Measurements from ENCODE around the gene FSTL5. TPM values are rescaled to one million over a fixed set of nuclear protein-coding genes. Genes with fewer than 3 reads are reported as not detected.

Gene FSTL5
- total RNA-seq, 4 donors from 2014 or later, result 4.8 to 13.5 (median 7.1) TPM

GRCh38 chr4:161827013-161827412, 336.8 kb downstream of the FSTL5 start:
- TF ChIP-seq CTCF (IDR thresholded peaks at IDR 0.05), result no peak
- no peak for TF ChIP-seq EP300 (IDR thresholded peaks at IDR 0.05)
- TF ChIP-seq POLR2A (IDR thresholded peaks at IDR 0.05), result no peak
- WGBS, 2 donors, result 84 to 93% methylated on average over 3 of the region's 3 CpGs
- Histone ChIP-seq H3K9me3 (peaks cover 0 to 27% (median 0%) of the 10 kb centered on the region in 4 donors), H3K4me1 (no peaks in the 10 kb centered on the region), H3K27ac (no peak overlapping the region), H3K4me3 (no peak overlapping the region), H3K36me3 (peaks cover 0 to 16% (median 0%) of the 10 kb centered on the region in 3 donors), H3K27me3 (no peaks in the 10 kb centered on the region)
- no peak for DNase-seq (ENCODE audit: low spot score in 2 of 2)

- Histone ChIP-seq H3K27me3 (no peaks in the 10 kb centered on the region), H3K4me1 (no peaks in the 10 kb centered on the region), H3K9me3 (peaks cover 0 to 29% (median 0%) of the 10 kb centered on the region in 4 donors), H3K36me3 (peaks cover 0 to 16% (median 0%) of the 10 kb centered on the region in 3 donors), H3K4me3 (no peak overlapping the region), H3K27ac (no peak overlapping the region)
- TF ChIP-seq CTCF (IDR thresholded peaks at IDR 0.05) (no peak), POLR2A (IDR thresholded peaks at IDR 0.05) (no peak), EP300 (IDR thresholded peaks at IDR 0.05) (no peak)
- no peak for DNase-seq (ENCODE audit: low spot score in 2 of 2)
- WGBS, 2 donors, result 86 to 100% methylated on average over 1 of the region's 1 CpG
Observed at GRCh38 chr4:161823450-161823849, 340.4 kb downstream of the FSTL5 start.

- WGBS, 2 donors, result 100% methylated on average over 1 of the region's 1 CpG
- H3K27me3 ChIP-seq, result no peaks in the 10 kb centered on the region
- TF ChIP-seq CTCF (IDR thresholded peaks at IDR 0.05) (no peak), EP300 (IDR thresholded peaks at IDR 0.05) (no peak), POLR2A (IDR thresholded peaks at IDR 0.05) (no peak)
- peaks cover 0 to 29% (median 0%) of the 10 kb centered on the region in 4 donors for H3K9me3 ChIP-seq
- H3K27ac ChIP-seq, result no peak overlapping the region
- DNase-seq (ENCODE audit: low spot score in 2 of 2), result no peak
- no peaks in the 10 kb centered on the region for H3K4me1 ChIP-seq
- H3K4me3 ChIP-seq, result no peak overlapping the region
- H3K36me3 ChIP-seq, result peaks cover 0 to 16% (median 0%) of the 10 kb centered on the region in 3 donors
Observed at GRCh38 chr4:161822174-161822573, 341.6 kb downstream of the FSTL5 start.

- no peak for TF ChIP-seq POLR2A (IDR thresholded peaks at IDR 0.05)
- no peak for TF ChIP-seq EP300 (IDR thresholded peaks at IDR 0.05)
- H3K36me3 ChIP-seq, result peaks cover 0 to 8% (median 0%) of the 10 kb centered on the region in 3 donors
- no peak overlapping the region for H3K27ac ChIP-seq
- H3K4me1 ChIP-seq, result peaks cover 0 to 7% (median 0%) of the 10 kb centered on the region in 4 donors
- no peak overlapping the region for H3K4me3 ChIP-seq
- WGBS, 2 donors, result 75% methylated on average over 11 of the region's 11 CpGs
- peaks cover 0 to 11% (median 0%) of the 10 kb centered on the region in 4 donors for H3K9me3 ChIP-seq
- no peaks in the 10 kb centered on the region for H3K27me3 ChIP-seq
- no peak for DNase-seq (ENCODE audit: low spot score in 2 of 2)
Observed at GRCh38 chr4:161817914-161818313, 345.9 kb downstream of the FSTL5 start.

- WGBS, 2 donors, result 93 to 100% methylated on average over 1 of the region's 1 CpG
- Histone ChIP-seq H3K9me3 (peaks cover 0 to 2% (median 0%) of the 10 kb centered on the region in 4 donors), H3K4me3 (no peak overlapping the region), H3K36me3 (no peaks in the 10 kb centered on the region), H3K27ac (no peak overlapping the region), H3K27me3 (no peaks in the 10 kb centered on the region), H3K4me1 (peaks cover 0 to 7% (median 0%) of the 10 kb centered on the region in 4 donors)
- no peak for DNase-seq (ENCODE audit: low spot score in 2 of 2)
- TF ChIP-seq CTCF (IDR thresholded peaks at IDR 0.05) (no peak), EP300 (IDR thresholded peaks at IDR 0.05) (no peak), POLR2A (IDR thresholded peaks at IDR 0.05) (no peak)
Observed at GRCh38 chr4:161816958-161817357, 346.8 kb downstream of the FSTL5 start.

- H3K4me3 ChIP-seq, result no peak overlapping the region
- no peaks in the 10 kb centered on the region for H3K27me3 ChIP-seq
- H3K9me3 ChIP-seq, result no peaks in the 10 kb centered on the region
- H3K4me1 ChIP-seq, result peaks cover 0 to 7% (median 0%) of the 10 kb centered on the region in 4 donors
- no peaks in the 10 kb centered on the region for H3K36me3 ChIP-seq
- H3K27ac ChIP-seq, result no peak overlapping the region
- 71 to 89% methylated on average over 1 of the region's 1 CpG for WGBS, 2 donors
- TF ChIP-seq EP300 (IDR thresholded peaks at IDR 0.05), result no peak
- TF ChIP-seq POLR2A (IDR thresholded peaks at IDR 0.05), result no peak
- no peak for TF ChIP-seq CTCF (IDR thresholded peaks at IDR 0.05)
- DNase-seq (ENCODE audit: low spot score in 2 of 2), result no peak
Observed at GRCh38 chr4:161815841-161816240, 348.0 kb downstream of the FSTL5 start.
